ENCODE results near the gene BTRC.
"Not testable (repeated sequence)": the region's sequence is repeated elsewhere in the genome, so short reads cannot be mapped to it uniquely, and the experiment has no call there.

BTRC gene

GRCh38 chr10:101330231-101330630, 23.7 kb upstream of the BTRC start:
- Histone ChIP-seq H4K91ac (ENCODE audit: low read depth, low read length) (no peak overlapping the region), H3K9me3 (ENCODE audit: insufficient read depth, low read depth, low read length) (peaks cover 4% of the 10 kb centered on the region), H4K12ac (ENCODE audit: low read depth, low read length) (no peak overlapping the region), H2BK120ac (ENCODE audit: insufficient read depth, low read length, poor library complexity) (no peak overlapping the region), H2AFZ (ENCODE audit: insufficient read depth, low read length, poor library complexity) (no peak overlapping the region), H2BK5ac (ENCODE audit: low read depth, low read length, poor library complexity) (no peak overlapping the region), H3K4ac (ENCODE audit: low read depth, low read length) (no peak overlapping the region), H2BK12ac (ENCODE audit: low read length) (no peak overlapping the region), H3K4me2 (ENCODE audit: low read length) (no peak overlapping the region), H3K14ac (ENCODE audit: low read length) (no peak overlapping the region), H4K8ac (ENCODE audit: low read depth, low read length) (no peak overlapping the region), H3K36me3 (ENCODE audit: control insufficient read depth in 1 of 2, insufficient read depth in 2 of 2, low read length in 2 of 2) (no peaks in the 10 kb centered on the region), H3K4me1 (ENCODE audit: control insufficient read depth in 1 of 2, insufficient read depth in 2 of 2, low read length in 2 of 2) (no peaks in the 10 kb centered on the region), H2AK5ac (ENCODE audit: low read length) (no peak overlapping the region), H3K79me1 (ENCODE audit: low read length) (no peaks in the 10 kb centered on the region), H3K4me3 (ENCODE audit: low read depth, low read length) (no peak overlapping the region), H3K23ac (ENCODE audit: low read length) (no peak overlapping the region), H3K18ac (ENCODE audit: low read length) (no peak overlapping the region), H3K9ac (ENCODE audit: low read length) (no peak overlapping the region), H3K79me2 (ENCODE audit: control insufficient read depth, insufficient read depth, low read length, poor library complexity) (no peaks in the 10 kb centered on the region), H3K27me3 (ENCODE audit: insufficient read depth, low read length) (no peaks in the 10 kb centered on the region), H3K27ac (ENCODE audit: low read depth, low read length) (no peak overlapping the region)
- DNase-seq, result no peak
- no CpG with 5 or more reads among the region's 4 CpGs for WGBS (ENCODE audit: extremely low coverage, insufficient coverage, insufficient read length)

- no peak overlapping the region for H3K9ac ChIP-seq (ENCODE audit: low read length)
- no peaks in the 10 kb centered on the region for H3K4me1 ChIP-seq (ENCODE audit: control insufficient read depth in 1 of 2, insufficient read depth in 2 of 2, low read length in 2 of 2)
- no peak overlapping the region for H2BK12ac ChIP-seq (ENCODE audit: low read length)
- no peak overlapping the region for H4K8ac ChIP-seq (ENCODE audit: low read depth, low read length)
- no peak for DNase-seq
- H3K36me3 ChIP-seq (ENCODE audit: control insufficient read depth in 1 of 2, insufficient read depth in 2 of 2, low read length in 2 of 2), result no peaks in the 10 kb centered on the region
- no peaks in the 10 kb centered on the region for H3K27me3 ChIP-seq (ENCODE audit: insufficient read depth, low read length)
- H3K27ac ChIP-seq (ENCODE audit: low read depth, low read length), result no peak overlapping the region
- H3K79me1 ChIP-seq (ENCODE audit: low read length), result no peaks in the 10 kb centered on the region
- H2BK5ac ChIP-seq (ENCODE audit: low read depth, low read length, poor library complexity), result no peak overlapping the region
- no peak overlapping the region for H3K4me2 ChIP-seq (ENCODE audit: low read length)
- WGBS (ENCODE audit: extremely low coverage, insufficient coverage, insufficient read length), result no CpG with 5 or more reads among the region's 14 CpGs
- no peak overlapping the region for H2BK120ac ChIP-seq (ENCODE audit: insufficient read depth, low read length, poor library complexity)
- H2AFZ ChIP-seq (ENCODE audit: insufficient read depth, low read length, poor library complexity), result no peak overlapping the region
- H3K4ac ChIP-seq (ENCODE audit: low read depth, low read length), result no peak overlapping the region
- H2AK5ac ChIP-seq (ENCODE audit: low read length), result no peak overlapping the region
- H3K4me3 ChIP-seq (ENCODE audit: low read depth, low read length), result no peak overlapping the region
- no peaks in the 10 kb centered on the region for H3K79me2 ChIP-seq (ENCODE audit: control insufficient read depth, insufficient read depth, low read length, poor library complexity)
- H3K23ac ChIP-seq (ENCODE audit: low read length), result no peak overlapping the region
- H3K18ac ChIP-seq (ENCODE audit: low read length), result no peak overlapping the region
- H4K91ac ChIP-seq (ENCODE audit: low read depth, low read length), result no peak overlapping the region
- H3K14ac ChIP-seq (ENCODE audit: low read length), result no peak overlapping the region
- peaks cover 4% of the 10 kb centered on the region for H3K9me3 ChIP-seq (ENCODE audit: insufficient read depth, low read depth, low read length)
- no peak overlapping the region for H4K12ac ChIP-seq (ENCODE audit: low read depth, low read length)
These were observed 23.2 kb upstream of the BTRC start for GRCh38 chr10:101330631-101331225.

GRCh38 chr10:101331956-101332355, 22.0 kb upstream of the BTRC start:
- Histone ChIP-seq H3K4me1 (ENCODE audit: control insufficient read depth in 1 of 2, insufficient read depth in 2 of 2, low read length in 2 of 2) (no peaks in the 10 kb centered on the region), H3K23ac (ENCODE audit: low read length) (no peak overlapping the region), H2BK12ac (ENCODE audit: low read length) (no peak overlapping the region), H2BK5ac (ENCODE audit: low read depth, low read length, poor library complexity) (no peak overlapping the region), H3K36me3 (ENCODE audit: control insufficient read depth in 1 of 2, insufficient read depth in 2 of 2, low read length in 2 of 2) (no peaks in the 10 kb centered on the region), H3K9ac (ENCODE audit: low read length) (no peak overlapping the region), H3K79me1 (ENCODE audit: low read length) (no peaks in the 10 kb centered on the region), H4K8ac (ENCODE audit: low read depth, low read length) (no peak overlapping the region), H2AFZ (ENCODE audit: insufficient read depth, low read length, poor library complexity) (no peak overlapping the region), H3K4ac (ENCODE audit: low read depth, low read length) (no peak overlapping the region), H4K12ac (ENCODE audit: low read depth, low read length) (no peak overlapping the region), H2AK5ac (ENCODE audit: low read length) (no peak overlapping the region), H4K91ac (ENCODE audit: low read depth, low read length) (no peak overlapping the region), H3K4me3 (ENCODE audit: low read depth, low read length) (no peak overlapping the region), H3K79me2 (ENCODE audit: control insufficient read depth, insufficient read depth, low read length, poor library complexity) (no peaks in the 10 kb centered on the region), H3K27me3 (ENCODE audit: insufficient read depth, low read length) (no peaks in the 10 kb centered on the region), H3K18ac (ENCODE audit: low read length) (no peak overlapping the region), H3K4me2 (ENCODE audit: low read length) (no peak overlapping the region), H3K14ac (ENCODE audit: low read length) (no peak overlapping the region), H3K27ac (ENCODE audit: low read depth, low read length) (no peak overlapping the region), H2BK120ac (ENCODE audit: insufficient read depth, low read length, poor library complexity) (no peak overlapping the region), H3K9me3 (ENCODE audit: insufficient read depth, low read depth, low read length) (peaks cover 4% of the 10 kb centered on the region)
- no peak for DNase-seq
- no CpG with 5 or more reads among the region's 2 CpGs for WGBS (ENCODE audit: extremely low coverage, insufficient coverage, insufficient read length)

GRCh38 chr10:101334259-101334658, 19.7 kb upstream of the BTRC start:
- H2BK120ac ChIP-seq (ENCODE audit: insufficient read depth, low read length, poor library complexity); H2AK5ac ChIP-seq (ENCODE audit: low read length); DNase-seq; H2BK5ac ChIP-seq (ENCODE audit: low read depth, low read length, poor library complexity); H3K9me3 ChIP-seq (ENCODE audit: insufficient read depth, low read depth, low read length); H3K4me3 ChIP-seq (ENCODE audit: low read depth, low read length); H2BK12ac ChIP-seq (ENCODE audit: low read length); H3K14ac ChIP-seq (ENCODE audit: low read length); H4K8ac ChIP-seq (ENCODE audit: low read depth, low read length); H3K27ac ChIP-seq (ENCODE audit: low read depth, low read length); H3K4me1 ChIP-seq (ENCODE audit: control insufficient read depth in 1 of 2, insufficient read depth in 2 of 2, low read length in 2 of 2); H4K91ac ChIP-seq (ENCODE audit: low read depth, low read length); H3K4me2 ChIP-seq (ENCODE audit: low read length); H3K36me3 ChIP-seq (ENCODE audit: control insufficient read depth in 1 of 2, insufficient read depth in 2 of 2, low read length in 2 of 2); H2AFZ ChIP-seq (ENCODE audit: insufficient read depth, low read length, poor library complexity); H3K18ac ChIP-seq (ENCODE audit: low read length); H3K4ac ChIP-seq (ENCODE audit: low read depth, low read length); H3K9ac ChIP-seq (ENCODE audit: low read length); H4K12ac ChIP-seq (ENCODE audit: low read depth, low read length); H3K79me1 ChIP-seq (ENCODE audit: low read length); H3K27me3 ChIP-seq (ENCODE audit: insufficient read depth, low read length); H3K23ac ChIP-seq (ENCODE audit: low read length); H3K79me2 ChIP-seq (ENCODE audit: control insufficient read depth, insufficient read depth, low read length, poor library complexity): not testable (repeated sequence)
- WGBS (ENCODE audit: extremely low coverage, insufficient coverage, insufficient read length), result no CpG with 5 or more reads among the region's 5 CpGs

All from trophoblast cell (in vitro differentiated cells and primary cell).